Activated T-cell treated with anti-CD3 and anti-CD28 coated beads, Interleukin-2, amount 50 U/mL, for 72 hours (primary cell): Measurements from ENCODE around the gene IGF2. TPM values are rescaled to one million over a fixed set of nuclear protein-coding genes. Genes with fewer than 3 reads are reported as not detected.

Experiments
- ATAC-seq, 2 donors: fragments of 150-1000 bp; cut with Tn5 transposase; replicated peaks in 1 of 2; 2 replicates each; pipeline ENCODE4 v1.10.0; 2021; ENCODE audit warnings: moderate library complexity in 2 of 2, mild to moderate bottlenecking in 1 of 2
- DNase-seq, 2 donors: peaks; one replicate each; pipeline ENCODE4 v3.0.0; 2021 to 2022; ENCODE audit warnings: mixed read lengths in 1 of 2
- H3K27ac Mint-ChIP-seq: one replicate; pipeline ENCODE4 v1.8.0; 2022; ENCODE audit warnings: mild to moderate bottlenecking, moderate library complexity, mixed read lengths
- H3K27me3 Mint-ChIP-seq: one replicate; pipeline ENCODE4 v1.8.0; 2022; ENCODE audit warnings: low read depth, mixed read lengths
- H3K36me3 Mint-ChIP-seq, 2 donors: one replicate each; pipeline ENCODE4 v1.8.0; 2022; ENCODE audit warnings: mixed read lengths in 2 of 2, mild to moderate bottlenecking in 1 of 2; ENCODE audit not compliant: insufficient read depth in 2 of 2
- H3K4me1 Mint-ChIP-seq: one replicate; pipeline ENCODE4 v1.8.0; 2022; ENCODE audit warnings: low read depth, mixed read lengths
- H3K4me3 Mint-ChIP-seq, 2 donors: one replicate each; pipeline ENCODE4 v1.8.0; 2022; ENCODE audit warnings: mild to moderate bottlenecking in 2 of 2, mixed read lengths in 2 of 2, moderate library complexity in 2 of 2
- H3K9me3 Mint-ChIP-seq, 2 donors: one replicate each; pipeline ENCODE4 v1.8.0; 2022; ENCODE audit warnings: mixed read lengths in 2 of 2
- total RNA-seq, 2 donors: library from RNA; stranded (reverse); gene quantifications; one replicate each; pipeline ENCODE4 v1.2.3, GENCODE V29; 2022

Gene IGF2
- total RNA-seq, 2 donors from 2014 or later: 2.0 to 40.4 TPM

- Mint-ChIP-seq H3K4me3 (no peak overlapping the region), H3K9me3 (peaks cover 0 to 2% of the 10 kb centered on the region in 2 donors), H3K27me3 (peaks cover 36% of the 10 kb centered on the region), H3K4me1 (no peaks in the 10 kb centered on the region), H3K36me3 (no peaks in the 10 kb centered on the region), H3K27ac (no peak overlapping the region)
- no peak for DNase-seq
- ATAC-seq: no peak
Measured at GRCh38 chr11:2113776-2114175, 25.4 kb downstream of the IGF2 start.

GRCh38 chr11:2110521-2110920 lies 28.7 kb downstream of the IGF2 start:
- DNase-seq: no peak
- no peak for ATAC-seq
- Mint-ChIP-seq H3K36me3 (no peaks in the 10 kb centered on the region), H3K9me3 (no peaks in the 10 kb centered on the region), H3K27me3 (peaks cover 9% of the 10 kb centered on the region), H3K27ac (no peak overlapping the region), H3K4me1 (no peaks in the 10 kb centered on the region), H3K4me3 (no peak overlapping the region)

DNA sequence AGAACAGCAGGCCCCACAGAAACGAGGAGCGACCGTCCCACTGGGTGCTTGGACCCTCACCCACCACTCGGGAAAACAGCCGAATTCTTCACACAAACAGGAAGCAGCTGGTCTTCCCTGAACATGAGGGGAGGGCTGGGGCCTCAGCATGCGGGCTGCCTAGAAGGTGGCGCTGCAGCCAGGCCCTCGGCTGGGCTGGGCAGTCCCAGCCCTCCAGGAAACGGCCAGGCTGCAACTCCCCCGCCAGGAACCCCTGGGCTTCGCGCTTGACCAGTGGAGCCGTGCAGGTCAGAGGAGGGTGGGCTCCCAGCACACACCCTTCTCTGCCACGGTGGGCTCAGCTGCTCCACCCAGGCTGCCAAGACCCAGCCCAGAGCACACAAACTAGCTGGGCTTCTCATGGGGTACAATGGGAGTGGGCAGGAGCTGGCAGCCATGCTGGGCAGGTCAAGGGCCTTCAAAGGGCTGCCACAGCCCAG lies 29.6 kb downstream of the IGF2 start:
- H3K36me3 Mint-ChIP-seq: no peaks in the 10 kb centered on the region
- ATAC-seq: no peak

DNA sequence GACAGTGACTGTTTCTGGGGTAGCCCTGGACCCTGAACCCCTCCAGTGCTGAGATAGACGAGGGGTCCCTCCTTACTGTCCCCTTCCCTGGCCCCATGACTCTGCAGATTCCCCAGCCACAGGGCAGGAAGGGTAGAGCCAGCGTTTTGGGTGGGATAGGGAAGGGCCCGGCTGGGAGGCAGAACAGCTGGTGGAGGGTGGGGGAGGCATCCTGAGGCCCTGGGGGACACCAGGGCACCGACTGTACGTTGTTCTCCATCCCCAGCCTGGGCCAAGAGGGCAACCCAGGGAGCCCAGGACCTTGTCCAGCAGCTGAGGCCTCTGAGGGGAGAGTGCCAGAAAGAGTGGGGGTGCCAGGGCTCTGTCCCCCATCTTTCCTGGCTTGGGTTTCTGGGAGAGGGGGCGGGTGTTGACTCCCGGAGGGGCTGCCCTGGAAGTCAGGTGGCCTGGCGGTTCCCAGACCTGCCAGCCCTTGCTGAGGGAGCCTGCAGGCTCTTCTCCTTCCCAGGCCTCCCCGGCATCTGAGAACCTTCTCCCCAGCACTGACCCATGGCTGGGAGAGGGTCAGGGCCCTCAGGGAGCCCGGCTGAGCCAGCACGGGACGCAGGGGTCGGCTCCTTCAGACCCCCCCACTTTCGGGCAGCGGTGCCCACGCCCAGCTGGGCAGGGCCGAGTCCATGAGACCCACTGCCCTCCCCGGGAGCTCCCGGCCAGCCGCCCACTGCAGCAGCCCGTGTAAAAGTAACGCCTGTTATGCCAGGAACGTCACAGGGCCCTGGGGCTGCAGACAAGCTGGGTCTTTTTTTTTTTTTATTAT lies 30.3 kb downstream of the IGF2 start:
- ATAC-seq (no peak), DNase-seq (no peak)
- Mint-ChIP-seq H3K36me3 (no peaks in the 10 kb centered on the region), H3K4me1 (no peaks in the 10 kb centered on the region), H3K9me3 (no peaks in the 10 kb centered on the region), H3K27ac (no peak overlapping the region), H3K27me3 (peaks cover 9% of the 10 kb centered on the region), H3K4me3 (no peak overlapping the region)

More for the DNA sequence above, 29.6 kb downstream of the IGF2 start:
- Mint-ChIP-seq H3K27ac (no peak overlapping the region), H3K4me1 (no peaks in the 10 kb centered on the region), H3K27me3 (peaks cover 9% of the 10 kb centered on the region), H3K4me3 (no peak overlapping the region), H3K9me3 (no peaks in the 10 kb centered on the region)
- no peak for DNase-seq

DNA sequence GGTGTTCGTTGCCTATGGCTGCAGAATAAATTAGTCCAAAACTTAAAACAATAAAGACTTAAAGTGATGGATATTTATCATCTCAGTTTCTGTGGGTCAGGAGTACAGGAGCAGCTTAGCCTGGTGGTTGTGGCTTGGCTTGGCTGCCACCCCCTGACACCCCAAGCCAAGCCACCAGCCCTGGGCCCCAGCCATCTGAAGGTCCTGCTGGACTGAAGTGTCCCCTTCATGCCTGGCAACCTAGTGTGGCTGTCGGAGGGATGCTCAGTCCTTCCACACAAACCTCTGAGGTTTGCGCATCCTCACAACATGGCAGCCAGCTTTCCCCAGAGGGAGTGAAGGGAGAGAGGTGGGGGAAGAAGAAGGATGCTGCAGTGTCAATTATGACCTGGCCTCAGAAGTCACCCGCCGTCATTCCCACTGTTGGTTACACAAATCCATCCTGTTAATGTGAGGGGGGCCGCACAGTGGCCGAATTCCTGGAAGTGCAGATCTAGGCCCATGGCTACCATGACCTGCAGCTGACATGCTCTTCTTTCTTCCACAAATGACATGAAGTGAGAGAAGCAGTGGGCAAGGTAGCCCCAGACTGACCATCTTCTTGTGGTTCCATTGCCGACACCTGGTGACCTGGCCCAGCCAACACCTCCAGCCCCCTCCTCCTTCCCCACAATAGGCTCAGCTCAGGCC lies 31.1 kb downstream of the IGF2 start:
- no peaks in the 10 kb centered on the region for H3K36me3 Mint-ChIP-seq
- ATAC-seq (no peak), DNase-seq (no peak)
- H3K4me1 Mint-ChIP-seq: no peaks in the 10 kb centered on the region
- no peak overlapping the region for H3K27ac Mint-ChIP-seq
- H3K9me3 Mint-ChIP-seq: no peaks in the 10 kb centered on the region
- H3K27me3 Mint-ChIP-seq: peaks cover 9% of the 10 kb centered on the region
- H3K4me3 Mint-ChIP-seq: no peak overlapping the region

GRCh38 chr11:2107521-2107920 lies 31.7 kb downstream of the IGF2 start:
- Mint-ChIP-seq H3K4me1 (no peaks in the 10 kb centered on the region), H3K36me3 (no peaks in the 10 kb centered on the region), H3K4me3 (no peak overlapping the region), H3K9me3 (no peaks in the 10 kb centered on the region), H3K27me3 (peaks cover 9% of the 10 kb centered on the region), H3K27ac (no peak overlapping the region)
- DNase-seq (no peak), ATAC-seq (no peak)

DNA sequence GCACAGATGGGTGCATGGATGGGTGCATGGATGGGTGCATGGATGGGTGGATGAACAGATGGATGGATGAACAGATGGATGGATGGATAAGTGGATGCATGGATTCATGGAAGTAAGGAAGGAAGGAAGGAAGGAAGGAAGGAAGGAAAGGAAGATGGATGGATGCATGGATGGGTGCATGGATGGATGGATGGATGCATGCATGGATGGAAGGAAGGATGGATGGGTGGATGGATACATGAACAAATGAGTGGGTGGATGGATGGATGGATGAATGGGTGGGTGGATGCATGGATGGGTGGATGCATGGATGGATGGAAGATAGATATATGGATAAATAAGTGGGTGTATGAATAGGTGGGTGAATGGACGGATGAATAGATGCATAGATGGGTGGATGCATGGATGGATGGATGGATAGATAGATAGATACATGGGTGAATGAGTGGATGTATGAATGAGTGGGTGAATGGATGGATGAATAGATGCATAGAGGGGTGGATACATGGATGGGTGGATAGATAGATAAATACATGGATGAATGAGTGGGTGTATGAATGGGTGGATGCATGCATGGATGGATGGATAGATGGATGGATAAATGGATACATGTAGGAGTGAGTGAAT lies 32.5 kb downstream of the IGF2 start:
- DNase-seq (no peak), ATAC-seq (no peak)
- Mint-ChIP-seq H3K4me3 (no peak overlapping the region), H3K36me3 (no peaks in the 10 kb centered on the region), H3K27me3 (peaks cover 17% of the 10 kb centered on the region), H3K9me3 (no peaks in the 10 kb centered on the region), H3K4me1 (no peaks in the 10 kb centered on the region), H3K27ac (no peak overlapping the region)

GRCh38 chr11:2105511-2105910 lies 33.7 kb downstream of the IGF2 start:
- no peak for DNase-seq
- ATAC-seq: no peak
- Mint-ChIP-seq H3K4me1 (no peaks in the 10 kb centered on the region), H3K4me3 (no peak overlapping the region), H3K27ac (no peak overlapping the region), H3K36me3 (no peaks in the 10 kb centered on the region), H3K27me3 (peaks cover 19% of the 10 kb centered on the region), H3K9me3 (no peaks in the 10 kb centered on the region)

- H3K27ac Mint-ChIP-seq: no peak overlapping the region
- H3K36me3 Mint-ChIP-seq: no peaks in the 10 kb centered on the region
- H3K9me3 Mint-ChIP-seq: no peaks in the 10 kb centered on the region
- no peak overlapping the region for H3K4me3 Mint-ChIP-seq
- peaks cover 11% of the 10 kb centered on the region for H3K27me3 Mint-ChIP-seq
- no peak for ATAC-seq
- no peaks in the 10 kb centered on the region for H3K4me1 Mint-ChIP-seq
- no peak for DNase-seq
Measured at GRCh38 chr11:2104524-2105440, 34.4 kb downstream of the IGF2 start.

- DNase-seq: no peak
- Mint-ChIP-seq H3K27ac (no peak overlapping the region), H3K36me3 (no peaks in the 10 kb centered on the region), H3K4me1 (no peaks in the 10 kb centered on the region), H3K4me3 (no peak overlapping the region), H3K9me3 (no peaks in the 10 kb centered on the region), H3K27me3 (peaks cover 10% of the 10 kb centered on the region)
- ATAC-seq: no peak
Measured at GRCh38 chr11:2103668-2104523, 35.3 kb downstream of the IGF2 start.

DNA sequence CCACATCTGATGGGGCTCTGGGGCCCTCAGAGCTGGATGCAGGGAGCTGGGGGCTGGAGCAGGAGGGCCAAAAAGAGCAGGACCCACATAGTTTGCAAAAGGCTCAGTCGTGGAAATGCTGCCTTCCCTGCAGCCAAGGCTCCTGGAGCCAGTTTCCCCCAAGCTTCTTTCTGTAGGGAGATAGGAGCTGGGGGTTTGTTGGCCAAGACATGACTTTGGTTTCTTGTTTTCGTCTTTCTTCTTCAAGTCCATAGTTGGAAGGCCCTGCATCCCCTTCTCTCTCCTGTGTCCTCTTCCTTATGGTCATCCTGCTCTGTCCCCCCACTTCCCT lies 36.3 kb downstream of the IGF2 start:
- ATAC-seq (no peak), DNase-seq (no peak)
- H3K27ac Mint-ChIP-seq: no peak overlapping the region
- peaks cover 10% of the 10 kb centered on the region for H3K27me3 Mint-ChIP-seq
- no peaks in the 10 kb centered on the region for H3K9me3 Mint-ChIP-seq
- H3K4me1 Mint-ChIP-seq: no peaks in the 10 kb centered on the region
- no peaks in the 10 kb centered on the region for H3K36me3 Mint-ChIP-seq
- H3K4me3 Mint-ChIP-seq: no peak overlapping the region
